GM18499 (cell line): ENCODE results near the gene OPA3.
"Not testable (repeated sequence)": the region's sequence is repeated elsewhere in the genome, so short reads cannot be mapped to it uniquely, and the experiment has no call there.

ENCODE experiments used
- ATAC-seq: cut with Tn5 transposase; IDR thresholded peaks from one replicate; pipeline ENCODE4 v1.9.1; 2021; ENCODE audit warnings: moderate number of reproducible peaks; ENCODE audit not compliant: insufficient read depth, unreplicated experiment

OPA3 gene

DNA sequence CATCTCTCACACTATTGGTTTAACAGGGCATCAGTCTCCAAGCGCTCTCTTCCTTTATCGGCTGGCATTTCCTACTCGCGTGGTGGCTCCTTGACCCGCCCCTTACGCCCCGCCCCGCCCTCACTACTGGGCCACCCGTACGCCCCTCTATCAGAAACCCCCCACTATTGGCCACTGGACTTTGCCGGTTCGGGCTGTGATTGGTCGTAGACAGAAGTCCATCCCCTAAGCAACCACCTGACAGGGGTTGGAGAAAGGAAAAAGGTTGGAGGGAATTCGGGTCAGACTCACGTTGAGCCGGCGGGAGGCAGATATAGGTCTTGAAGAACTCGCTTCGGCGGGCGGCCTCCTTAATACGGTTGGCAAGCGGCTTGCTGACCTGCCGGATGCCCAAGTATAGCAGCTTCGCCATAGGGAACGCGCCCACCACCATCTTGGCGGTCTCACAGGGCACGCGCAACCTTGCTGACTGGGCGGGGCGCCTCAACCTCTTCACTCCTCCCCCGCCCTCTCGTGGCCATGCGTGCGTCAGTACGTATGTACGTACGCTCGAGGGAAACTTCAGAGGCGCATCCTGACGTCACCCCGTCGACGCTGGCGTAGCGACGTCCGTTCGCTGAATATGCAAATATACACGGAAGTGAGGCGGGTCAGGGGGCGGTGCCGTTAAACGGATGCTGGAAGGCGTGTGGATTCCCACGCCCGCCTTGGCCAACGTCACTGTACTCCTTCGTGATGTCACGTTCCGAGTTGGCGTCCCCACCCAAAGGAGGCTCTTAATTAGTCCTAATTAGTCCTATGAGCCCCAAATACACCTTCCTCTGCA, at the start of gene OPA3:
TSS of gene OPA3 (minus strand) at position 471 of the 826 bp plus-strand sequence. CDS start at position 433, 38 bp downstream.
- ATAC-seq = peak; percentile 70

DNA sequence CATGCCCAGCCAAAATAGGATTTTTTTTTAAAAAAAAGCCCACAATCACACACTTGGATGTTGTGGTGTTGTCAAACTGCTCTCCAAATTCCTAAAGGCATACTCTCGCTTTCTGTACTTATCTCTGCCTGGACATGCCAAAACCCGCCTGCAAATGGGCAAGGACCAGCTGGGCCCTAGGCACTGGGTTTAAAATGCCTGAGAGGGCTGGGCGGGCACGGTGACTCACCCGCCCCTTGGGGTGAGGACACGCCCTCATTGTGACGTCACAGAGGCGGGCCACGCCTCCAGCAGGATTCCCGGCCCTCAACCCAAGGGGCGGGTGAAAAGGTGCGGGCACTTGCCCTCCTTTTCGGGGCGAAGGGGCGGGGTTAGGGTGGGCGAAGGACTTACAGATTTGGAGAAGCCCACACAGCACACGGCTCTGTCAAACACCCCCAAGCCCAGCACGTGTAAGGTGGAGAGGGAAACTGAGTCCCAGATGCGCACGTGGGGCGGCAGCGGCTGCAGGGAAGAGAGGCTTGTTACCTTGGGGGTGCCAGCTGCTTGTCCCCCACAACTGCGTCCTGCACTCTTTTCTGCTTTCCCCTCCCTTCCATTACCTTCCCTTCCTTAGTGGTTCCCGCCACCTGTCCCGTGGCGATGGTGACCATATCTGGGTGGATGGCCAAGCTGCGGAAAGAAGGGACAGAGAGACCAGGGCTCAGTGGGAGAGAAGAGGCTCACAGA, 48.0 kb upstream of the OPA3 start:
- no peak for ATAC-seq

DNA sequence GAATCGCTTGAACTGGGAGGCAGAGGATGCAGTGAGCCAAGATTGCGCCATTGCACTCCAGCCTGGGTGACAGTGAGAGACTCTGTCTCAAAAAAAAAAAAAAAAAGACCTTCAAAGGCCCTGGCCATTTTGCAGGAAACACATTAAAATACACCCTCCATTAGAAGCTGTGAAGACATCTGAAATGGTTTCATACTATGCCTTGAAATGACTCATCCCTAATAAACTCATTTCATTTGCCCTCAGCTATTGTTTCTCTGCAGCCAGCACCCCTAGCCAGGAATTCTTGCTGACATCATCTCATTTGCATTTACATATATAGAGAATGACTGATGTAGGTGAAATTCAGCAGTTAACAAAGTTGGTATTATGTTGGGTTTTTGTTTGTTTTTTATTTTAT, 45.9 kb upstream of the OPA3 start:
- no peak for ATAC-seq

DNA sequence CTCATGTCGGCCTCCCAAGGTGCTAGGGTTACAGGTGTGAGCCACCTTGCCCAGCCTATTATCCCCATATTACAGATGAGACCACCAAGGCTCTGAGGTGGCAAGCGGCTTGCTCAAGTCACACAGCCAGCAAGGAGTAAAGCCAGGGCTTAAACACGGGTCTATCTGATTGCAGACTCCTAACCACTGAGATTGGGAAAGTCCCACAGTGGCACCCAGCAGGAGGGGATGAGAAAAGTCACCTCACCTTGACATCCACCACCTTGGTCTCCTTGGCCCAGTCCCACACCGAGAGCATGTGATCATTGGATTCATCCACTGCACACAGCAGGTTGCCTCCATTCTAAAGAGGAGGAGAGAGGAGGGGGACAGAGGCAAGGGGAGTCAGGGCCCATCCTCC, 45.1 kb upstream of the OPA3 start:
- ATAC-seq = no peak

DNA sequence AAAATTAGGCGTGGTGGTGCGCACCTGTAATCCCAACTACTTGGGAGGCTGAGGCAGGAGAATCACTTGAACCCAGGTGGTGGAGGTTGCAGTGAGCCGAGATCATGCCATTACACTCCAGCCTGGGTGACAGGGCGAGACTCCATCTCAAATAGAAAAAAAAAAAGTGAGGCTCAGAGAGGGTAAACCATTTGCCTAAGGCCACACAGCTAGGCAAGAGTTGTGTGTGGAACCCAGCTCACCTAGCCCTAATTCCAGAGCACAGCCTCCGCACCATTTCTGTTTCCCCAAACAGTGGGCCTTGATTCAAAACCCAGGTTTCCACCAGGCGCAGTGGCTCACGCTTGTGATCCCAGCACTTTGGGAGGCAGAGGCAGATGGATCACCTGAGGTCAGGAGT, 43.6 kb upstream of the OPA3 start:
- not testable (repeated sequence) for ATAC-seq

DNA sequence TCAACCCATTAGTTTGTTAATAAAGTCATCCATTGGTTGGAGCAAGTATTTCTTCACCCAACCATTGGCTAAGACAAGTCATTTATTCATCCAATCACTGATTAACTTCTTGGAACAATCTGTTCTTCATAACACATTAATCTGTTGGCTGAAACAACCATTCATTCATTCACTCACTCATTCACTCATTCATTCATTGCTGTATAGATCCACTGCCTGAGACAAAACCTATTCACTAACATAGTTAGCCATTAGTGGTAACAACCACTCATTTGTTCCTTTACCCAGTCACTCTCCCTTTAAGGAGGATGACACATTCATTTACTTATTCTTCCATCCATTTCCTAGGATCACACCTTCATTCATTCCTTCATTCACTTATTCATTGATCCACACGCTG, 39.4 kb upstream of the OPA3 start:
- no peak for ATAC-seq

DNA sequence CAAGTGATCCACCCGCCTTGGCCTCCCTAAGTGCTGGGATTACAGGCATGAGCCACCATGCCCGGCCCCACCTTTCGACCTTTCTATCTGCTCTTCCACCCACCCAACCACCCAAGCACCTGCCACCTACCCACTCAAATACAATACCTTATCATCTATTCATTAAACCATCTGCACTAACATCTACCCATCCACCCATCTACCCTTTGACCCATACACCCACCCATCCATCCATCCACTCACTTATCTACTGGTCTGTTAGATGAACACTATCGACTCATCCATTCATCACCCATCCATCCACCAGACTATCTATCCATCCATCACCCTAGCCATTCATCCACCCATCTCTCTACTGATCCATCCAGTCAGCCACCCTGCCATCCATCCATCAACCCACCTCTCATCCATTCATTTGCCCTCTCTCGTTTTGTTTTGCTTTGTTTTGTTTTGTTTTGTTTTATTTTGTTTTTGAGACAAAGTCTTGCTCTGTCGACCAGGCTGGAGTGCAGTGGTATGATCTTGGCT, 37.4 kb upstream of the OPA3 start:
- ATAC-seq = no peak

DNA sequence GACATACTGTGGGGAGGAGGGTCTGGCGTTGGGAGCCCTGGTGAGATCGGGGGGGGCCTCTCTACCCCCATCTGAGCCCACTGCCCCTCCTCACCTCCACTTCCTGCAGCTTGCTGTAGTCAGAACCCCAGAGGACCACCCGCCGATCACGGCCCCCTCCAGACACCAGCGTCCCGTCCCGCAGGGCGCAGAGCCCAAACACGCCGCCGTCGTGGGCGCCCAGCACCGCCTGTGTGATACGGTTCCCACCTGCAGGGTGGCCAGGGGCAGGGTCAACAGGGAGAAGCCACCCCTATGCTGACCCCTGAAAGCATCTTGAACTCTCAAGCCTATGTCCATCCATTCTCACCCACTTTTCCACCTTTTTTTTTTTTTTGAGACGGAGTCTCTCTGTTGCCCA, 36.8 kb upstream of the OPA3 start:
- no peak for ATAC-seq

DNA sequence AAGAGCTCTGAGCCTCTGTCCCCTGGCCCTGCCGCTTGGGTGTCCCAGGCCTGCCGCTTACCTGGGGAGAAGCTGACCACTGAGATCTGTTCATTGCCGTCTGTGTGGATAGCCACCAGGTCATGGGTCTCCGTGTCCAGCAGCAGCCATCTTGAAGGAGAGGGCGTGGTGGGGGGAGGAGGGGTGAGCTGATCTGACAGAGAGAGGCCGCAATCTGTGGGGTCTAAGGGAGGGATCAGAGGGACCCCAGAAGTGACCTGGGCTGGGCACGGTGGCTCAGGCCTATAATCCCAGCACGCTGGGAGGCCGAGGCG, 32.1 kb upstream of the OPA3 start:
- no peak for ATAC-seq

DNA sequence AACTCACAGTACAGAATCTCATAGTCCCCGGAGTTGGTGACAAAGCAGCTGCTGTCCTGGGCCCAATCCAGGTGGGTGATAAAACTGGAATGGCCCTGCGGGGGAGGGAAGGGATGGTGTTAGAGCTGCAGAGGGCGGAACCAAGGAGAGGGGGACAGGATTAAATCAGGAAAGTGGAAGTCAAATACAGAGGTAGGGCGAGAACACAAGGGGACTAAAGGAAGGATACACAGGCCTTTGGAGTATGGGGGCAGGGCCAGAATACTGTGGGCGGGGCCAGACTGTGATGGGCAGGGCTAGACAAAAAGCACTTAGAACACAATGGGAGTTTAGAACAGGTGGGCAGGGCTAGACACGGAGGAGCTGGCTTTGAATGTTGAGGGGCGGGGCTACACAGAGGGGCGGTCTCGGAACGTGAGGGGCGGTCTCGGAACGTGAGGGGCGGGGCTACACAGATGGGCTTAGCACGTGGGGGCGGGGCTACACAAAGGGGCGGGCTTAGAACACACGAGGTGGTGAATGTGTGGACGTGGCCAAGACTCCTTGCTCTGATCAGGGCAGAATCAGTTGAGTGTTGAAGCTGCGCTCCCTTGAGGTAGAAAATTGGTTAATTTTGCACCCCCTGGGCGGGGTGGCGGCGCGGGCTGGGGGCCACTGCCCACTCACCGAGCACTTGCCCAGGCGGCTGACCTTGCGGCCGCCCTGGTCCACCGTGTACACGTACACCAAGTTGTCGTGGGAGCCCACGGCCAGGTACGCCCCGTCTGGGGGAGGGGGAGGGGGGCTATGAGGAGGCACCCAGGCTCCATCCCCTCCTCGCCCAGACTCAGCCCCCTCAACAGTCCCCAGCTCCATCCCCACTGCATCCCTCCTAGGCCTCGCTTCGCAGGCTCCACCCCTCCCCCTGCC, 31.4 kb upstream of the OPA3 start:
- ATAC-seq = no peak

DNA sequence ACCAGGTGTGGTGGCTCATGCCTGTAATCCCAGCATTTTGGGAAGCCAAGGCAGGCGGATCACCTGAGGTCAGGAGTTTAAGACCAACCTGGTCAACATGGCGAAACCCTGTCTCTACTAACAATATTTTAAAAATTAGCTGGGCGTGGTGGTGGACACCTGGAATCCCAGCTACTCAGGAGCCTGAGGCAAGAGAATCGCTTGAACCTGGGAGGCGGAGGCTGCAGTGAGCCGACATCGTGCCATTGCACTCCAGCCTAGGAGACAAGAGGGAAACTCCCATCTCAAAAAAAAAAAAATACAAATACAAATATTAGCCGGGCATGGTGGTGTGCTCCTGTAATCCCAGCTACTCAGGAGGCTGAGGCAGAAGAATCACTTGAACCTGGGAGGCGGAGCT, 30.5 kb upstream of the OPA3 start:
- ATAC-seq = not testable (repeated sequence)

DNA sequence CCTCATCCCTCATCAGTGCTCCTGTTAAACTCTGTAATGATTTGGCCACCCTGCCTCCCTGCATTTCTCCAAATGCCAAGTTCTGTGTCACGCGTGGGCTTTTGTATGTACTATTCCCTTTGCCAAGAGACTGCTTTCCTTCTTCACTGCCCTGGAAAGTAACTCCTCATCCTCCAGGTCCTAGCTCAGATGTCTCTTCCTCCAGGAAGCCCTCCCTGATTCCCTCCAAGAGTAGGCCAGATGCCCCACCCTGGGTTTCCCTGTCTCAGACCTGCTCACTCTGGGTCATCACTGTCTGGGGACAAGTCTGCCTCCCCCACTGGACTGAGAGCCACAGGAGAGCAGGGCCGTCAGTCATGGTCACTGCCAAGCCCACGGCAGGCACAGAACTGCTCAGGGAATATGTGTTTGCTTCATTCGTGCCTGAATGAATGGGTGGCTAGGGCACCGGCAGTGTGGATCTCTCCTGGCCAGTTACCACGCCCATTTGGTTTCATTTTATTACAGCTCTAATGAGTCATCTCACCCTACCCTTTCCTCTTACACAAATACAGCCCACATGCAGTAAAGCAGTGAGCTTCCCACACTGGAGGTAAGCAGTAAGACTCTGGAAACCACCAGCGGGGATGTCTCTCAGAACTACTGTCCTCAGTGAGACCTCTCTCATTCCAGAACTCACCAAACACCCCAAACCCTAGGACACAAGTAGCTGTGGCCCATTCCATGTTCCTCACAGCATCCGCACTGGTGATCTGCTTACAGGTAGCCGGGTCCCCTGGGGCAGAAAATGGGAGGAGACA, 29.5 kb upstream of the OPA3 start:
- no peak for ATAC-seq

DNA sequence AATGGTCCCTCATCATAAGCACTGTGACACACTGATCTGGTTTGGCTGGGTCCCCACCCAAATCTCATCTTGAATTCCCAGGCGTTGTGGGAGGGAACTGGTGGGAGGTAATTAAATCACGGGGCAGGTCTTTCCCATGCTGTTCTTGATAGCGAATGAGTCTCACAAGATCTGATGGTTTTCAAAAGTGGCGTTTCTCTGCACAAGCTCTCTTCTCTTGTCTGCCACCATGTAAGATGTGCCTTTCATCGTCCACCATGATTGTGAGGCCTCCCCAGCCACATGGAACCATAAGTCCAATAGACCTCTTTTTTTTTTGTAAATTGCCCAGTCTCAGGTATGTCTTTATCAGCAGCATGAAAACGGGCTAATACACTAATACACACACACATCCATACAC, 24.3 kb upstream of the OPA3 start:
- ATAC-seq = no peak

DNA sequence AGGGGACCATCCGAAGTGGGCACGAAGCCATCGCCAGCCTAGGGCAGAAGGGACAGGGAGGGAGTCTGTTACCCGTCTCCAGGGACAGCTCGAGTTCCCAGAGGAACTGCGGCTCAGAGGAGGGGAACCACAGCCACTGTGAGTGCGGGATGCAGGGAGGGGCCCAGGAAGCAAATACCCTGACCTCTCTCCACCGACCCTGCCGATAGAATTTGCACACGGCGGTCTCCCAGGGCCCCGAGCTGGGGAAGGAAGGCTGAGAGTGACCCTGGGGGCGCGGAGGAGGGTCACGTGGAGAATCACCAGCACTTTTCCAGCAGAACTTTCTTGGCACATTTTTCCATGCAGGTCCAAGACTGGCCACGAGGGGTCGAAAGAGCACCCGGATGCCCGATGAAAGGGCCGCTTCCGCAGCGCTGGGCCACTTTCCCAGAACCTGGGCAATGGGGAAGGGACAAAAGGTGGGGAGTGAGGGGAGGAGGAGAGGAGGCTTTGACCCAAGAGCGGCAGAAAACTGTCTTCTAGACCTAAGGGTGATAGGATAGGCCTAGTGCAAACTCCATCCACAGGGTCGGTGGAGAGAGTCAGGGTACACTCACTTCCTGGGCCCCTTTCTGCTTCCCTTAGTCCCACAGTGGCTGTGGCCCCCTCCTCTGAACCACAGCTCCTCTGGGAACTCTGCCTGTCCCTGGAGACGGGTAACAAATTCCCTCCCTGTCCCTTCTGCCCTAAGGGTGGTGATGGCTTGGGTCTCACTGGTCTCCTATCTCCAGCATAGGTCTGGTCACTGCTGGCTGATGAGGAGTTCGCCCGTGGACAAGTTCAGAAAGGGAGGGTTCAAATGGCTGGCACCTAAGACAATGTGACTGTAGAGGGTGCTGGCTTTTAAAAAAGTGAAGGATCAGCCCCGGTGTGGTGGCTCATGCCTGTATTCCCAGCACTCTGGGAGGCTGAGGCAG, 22.7 kb upstream of the OPA3 start:
- ATAC-seq = no peak

DNA sequence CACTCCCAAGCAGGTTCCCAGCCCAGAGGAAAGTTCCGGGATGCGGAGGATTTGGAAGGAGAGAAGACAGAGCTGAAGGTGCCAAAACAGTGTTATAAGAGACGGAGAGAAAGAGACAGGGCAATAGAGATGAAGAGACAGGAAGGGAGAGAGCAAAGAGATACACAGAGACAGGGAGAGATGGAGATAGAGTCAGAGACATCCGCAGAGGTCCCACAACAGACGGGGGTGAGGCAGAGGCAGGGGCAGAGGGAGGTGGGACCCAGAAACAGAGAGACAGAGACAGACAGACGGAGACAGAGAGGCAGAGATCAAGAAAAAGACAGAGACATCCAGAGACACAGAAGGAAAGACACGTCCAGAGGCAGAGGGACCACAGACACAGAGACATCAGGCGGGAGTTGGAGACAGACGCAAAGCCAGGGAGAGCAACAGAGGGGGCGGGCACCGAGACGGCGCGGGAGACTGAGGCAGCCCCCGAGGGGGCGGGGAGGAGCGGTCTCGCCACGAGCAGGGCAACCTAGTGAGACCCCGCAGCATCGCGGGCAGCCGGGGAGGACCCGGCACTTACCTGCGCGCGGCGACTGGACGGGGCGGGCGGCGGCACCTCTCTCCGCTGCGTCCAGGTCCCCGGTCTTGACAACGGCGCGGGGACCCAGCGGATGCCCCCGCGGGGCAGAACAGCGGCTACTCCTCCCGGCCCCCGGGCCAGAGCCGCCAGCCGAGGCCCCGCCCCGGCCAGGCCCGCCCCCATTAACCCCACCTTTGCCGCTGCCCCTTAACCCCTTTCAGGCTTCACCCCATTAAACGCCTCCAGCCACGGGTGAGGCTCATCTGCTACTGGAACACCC, 17.1 kb upstream of the OPA3 start, which contains the start of gene GPR4:
TSS of gene GPR4 (minus strand) at position 689 of the 851 bp plus-strand sequence. CDS start 10,346 bp downstream, outside the sequence.
- no peak for ATAC-seq

DNA sequence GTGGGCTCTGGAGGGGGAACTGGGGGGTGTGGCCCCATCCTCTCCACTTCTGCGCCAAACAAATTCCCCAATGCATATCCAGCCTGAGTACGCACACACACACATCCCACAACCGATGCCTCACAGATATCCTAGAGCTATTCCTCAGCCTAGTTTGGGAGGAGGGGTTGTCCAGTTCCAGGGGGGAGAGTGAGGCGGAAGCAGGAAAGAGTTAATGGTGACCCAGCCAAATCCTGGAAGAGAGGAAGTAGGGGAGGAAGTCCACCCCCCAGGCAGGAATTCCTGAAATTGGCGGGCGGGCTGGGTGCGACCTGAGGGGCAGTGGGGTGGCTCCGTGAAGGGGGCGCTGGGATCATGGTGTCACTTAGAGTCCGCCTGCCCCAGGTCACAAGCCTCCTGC, 16.5 kb upstream of the OPA3 start:
- ATAC-seq = no peak

DNA sequence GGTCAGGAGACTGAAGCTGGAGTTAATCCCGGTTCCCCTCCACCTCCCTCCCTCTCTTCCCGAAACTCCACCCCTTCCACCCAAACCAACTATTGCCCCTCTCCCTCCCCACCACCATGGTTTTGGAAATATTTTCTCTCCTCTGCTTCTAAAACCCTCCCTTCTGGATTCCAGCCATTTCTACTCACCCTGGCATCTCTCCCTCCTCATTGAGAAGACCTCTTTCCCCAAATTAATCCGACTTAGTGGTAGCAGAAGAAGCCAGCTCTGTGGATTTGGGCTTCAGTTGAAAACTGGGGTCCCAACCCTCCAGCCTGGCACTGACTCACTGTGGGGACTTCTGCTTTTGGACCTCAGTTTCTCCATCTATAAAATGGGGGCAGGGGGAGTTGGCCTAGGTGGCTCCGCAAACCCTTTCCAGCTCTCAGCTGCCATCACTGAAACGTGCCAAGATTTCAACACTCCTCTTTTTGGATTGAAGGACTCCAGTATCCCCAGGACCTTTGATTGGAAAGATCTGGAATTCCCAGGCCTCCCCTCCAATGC, 15.8 kb upstream of the OPA3 start:
- ATAC-seq = no peak
